CD4-positive, alpha-beta memory T cell (primary cell): ENCODE data around the gene ARL8A. TPM values are rescaled to one million over a fixed set of nuclear protein-coding genes. Genes with fewer than 3 reads are reported as not detected.

Experiments
- CTCF ChIA-PET: fragments of 350-600 bp; sonication (Branson Sonifier 250); formaldehyde crosslinking; loops from one replicate; lab custom pipeline; 2021; ENCODE audit warnings: inconsistent platforms; ENCODE audit not compliant: partially characterized antibody; lab: Charles Lee
- POLR2A ChIA-PET: fragments of 350-600 bp; sonication (Branson Sonifier 250); formaldehyde crosslinking; loops from one replicate; lab custom pipeline; 2021; ENCODE audit not compliant: partially characterized antibody; lab: Charles Lee
- DNase-seq, 5 donors: peaks; one replicate each; pipeline versions ENCODE4 v3.0.0 to v3.0.0-alpha.2; 2020 to 2022; ENCODE audit warnings: mixed read lengths in 1 of 5
- H3K27ac ChIP-seq: one replicate; pipeline ENCODE4 v1.7.0; 2013; ENCODE audit warnings: low read depth, low read length
- H3K27me3 ChIP-seq: 2 replicates; pipeline ENCODE4 v1.7.0; 2013; ENCODE audit warnings: mild to moderate bottlenecking, low read length, moderate library complexity; ENCODE audit not compliant: insufficient read depth
- H3K36me3 ChIP-seq: 2 replicates; pipeline ENCODE4 v1.7.0; 2013; ENCODE audit warnings: mild to moderate bottlenecking, low read length, moderate library complexity; ENCODE audit not compliant: insufficient read depth
- H3K4me1 ChIP-seq: 2 replicates; pipeline ENCODE4 v1.7.0; 2013; ENCODE audit warnings: mild to moderate bottlenecking, low read length, moderate library complexity; ENCODE audit not compliant: insufficient read depth
- H3K4me3 ChIP-seq, 2 donors: one replicate each; pipeline ENCODE4 v1.7.0; 2013; ENCODE audit warnings: low read length in 2 of 2, mild to moderate bottlenecking in 1 of 2
- H3K9me3 ChIP-seq, 2 donors: one replicate each; pipeline ENCODE4 v1.7.0; 2013; ENCODE audit warnings: low read length in 2 of 2, control low read depth in 1 of 2; ENCODE audit not compliant: control insufficient read depth in 1 of 2
- H3K27ac Mint-ChIP-seq, 7 donors: one replicate each; pipeline ENCODE4 v1.8.0; 2020 to 2021; ENCODE audit warnings: mixed read lengths in 7 of 7, mild to moderate bottlenecking in 6 of 7, inconsistent platforms in 3 of 7, moderate library complexity in 3 of 7
- H3K27me3 Mint-ChIP-seq, 2 donors: one replicate each; pipeline ENCODE4 v1.8.0; 2020 to 2021; ENCODE audit warnings: mixed read lengths in 2 of 2
- H3K36me3 Mint-ChIP-seq, 2 donors: one replicate each; pipeline ENCODE4 v1.8.0; 2020 to 2021; ENCODE audit warnings: mixed read lengths in 2 of 2, inconsistent platforms in 1 of 2, mild to moderate bottlenecking in 1 of 2
- H3K4me1 Mint-ChIP-seq, 4 donors: one replicate each; pipeline ENCODE4 v1.8.0; 2020 to 2021; ENCODE audit warnings: mixed read lengths in 4 of 4, mild to moderate bottlenecking in 1 of 4
- H3K4me3 Mint-ChIP-seq, 8 donors: one replicate each; pipeline ENCODE4 v1.8.0; 2020 to 2021; ENCODE audit warnings: mixed read lengths in 8 of 8, mild to moderate bottlenecking in 7 of 8, moderate library complexity in 6 of 8, inconsistent platforms in 3 of 8
- H3K9me3 Mint-ChIP-seq, 8 donors: one replicate each; pipeline ENCODE4 v1.8.0; 2020 to 2021; ENCODE audit warnings: mixed read lengths in 8 of 8, mild to moderate bottlenecking in 5 of 8, inconsistent platforms in 3 of 8, moderate library complexity in 1 of 8
- intact Hi-C: fragments of 100-400 bp; cut with micrococcal nuclease; formaldehyde crosslinking; loops from one replicate; pipeline ENCODE4 v1.15.1; 2023
- polyA plus RNA-seq, 2 donors: library from polyadenylated mRNA; unstranded; fragments of 300-500 nt; fragmentation: Illumina TruSeq; gene quantifications; one replicate each; pipeline ENCODE4 v1.2.3, GENCODE V29; 2021
- total RNA-seq, 2 experiments: library from RNA; stranded (reverse); gene quantifications; one replicate each; pipeline ENCODE4 v1.2.3, GENCODE V29; 2021

Gene ARL8A
- total and polyA plus RNA-seq, 4 experiments from 2014 or later = 7.1 to 55.0 (median 29.4) TPM

- Mint-ChIP-seq H3K27me3 (no peaks in the 10 kb centered on the region), H3K4me3 (no peak overlapping the region), H3K36me3 (peaks cover 13 to 25% of the 10 kb centered on the region in 2 donors), H3K27ac (no peak overlapping the region), H3K9me3 (no peaks in the 10 kb centered on the region), H3K4me1 (peaks cover 0 to 6% (median 2%) of the 10 kb centered on the region in 4 donors)
- ChIA-PET POLR2A (interaction anchor here (0.8 to 1.2 kb wide), 3 partner anchors 12 to 35 kb away, joined by 3 to 4 read pairs (median 3); no protein-coding TSS in a partner anchor), CTCF (interaction anchor here (0.7 to 2.1 kb wide), 3 partner anchors 12 to 132 kb away, joined by 3 to 6 read pairs (median 4); no protein-coding TSS in a partner anchor)
- H3K27ac ChIP-seq = no peak overlapping the region
- no peak overlapping the region for H3K4me3 ChIP-seq
- H3K9me3 ChIP-seq = no peaks in the 10 kb centered on the region
- no peak for DNase-seq
- H3K4me1 ChIP-seq = peaks cover 7% of the 10 kb centered on the region
- no peaks in the 10 kb centered on the region for H3K27me3 ChIP-seq
- H3K36me3 ChIP-seq = peaks cover 23% of the 10 kb centered on the region
- intact Hi-C loops = no loop called here
Observed at GRCh38 chr1:202130816-202131522, 13.6 kb downstream of the ARL8A start.

DNA sequence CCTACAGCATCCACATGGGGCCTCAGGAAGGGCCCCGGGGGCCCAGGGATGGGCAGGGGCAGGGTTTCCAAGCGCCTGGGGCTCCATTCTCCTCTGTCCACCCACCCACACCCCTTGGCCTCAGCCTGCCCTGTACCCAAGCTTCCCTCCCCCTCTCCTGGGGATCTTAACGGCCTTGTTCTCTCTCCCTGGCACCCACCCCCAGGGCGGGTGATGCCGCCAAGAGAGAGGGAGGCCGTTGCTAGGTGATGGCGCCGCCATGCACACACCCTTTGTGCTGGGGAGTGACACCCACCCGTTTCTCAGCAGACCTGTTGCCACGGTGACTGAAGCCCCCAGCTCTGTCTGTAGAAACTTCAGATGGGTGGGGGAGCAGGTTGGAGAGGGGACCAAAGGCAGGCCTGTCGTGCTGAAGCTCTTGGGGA is 14.2 kb downstream of the ARL8A start:
- peaks cover 0 to 4% (median 2%) of the 10 kb centered on the region in 4 donors for H3K4me1 Mint-ChIP-seq

GRCh38 chr1:202129453-202130296 is 14.9 kb downstream of the ARL8A start:
- H3K4me3 Mint-ChIP-seq = no peak overlapping the region
- H3K4me1 ChIP-seq = peaks cover 7% of the 10 kb centered on the region

More for the DNA sequence above, 14.2 kb downstream of the ARL8A start:
- H3K9me3 Mint-ChIP-seq = no peaks in the 10 kb centered on the region
- POLR2A ChIA-PET = interaction anchor here (1.1 kb wide), 1 partner anchor 13 kb away, joined by 3 read pairs; no protein-coding TSS in a partner anchor
- Histone ChIP-seq H3K27ac (no peak overlapping the region), H3K4me3 (no peak overlapping the region), H3K9me3 (no peaks in the 10 kb centered on the region), H3K27me3 (no peaks in the 10 kb centered on the region), H3K36me3 (peaks cover 23% of the 10 kb centered on the region), H3K4me1 (peaks cover 7% of the 10 kb centered on the region)
- H3K4me3 Mint-ChIP-seq = no peak overlapping the region
- no peak for DNase-seq
- H3K27me3 Mint-ChIP-seq = peaks cover 0 to 2% of the 10 kb centered on the region in 2 donors
- peaks cover 13 to 20% of the 10 kb centered on the region in 2 donors for H3K36me3 Mint-ChIP-seq
- CTCF ChIA-PET = no interaction called here
- no peak overlapping the region for H3K27ac Mint-ChIP-seq
- intact Hi-C loops = no loop called here

GRCh38 chr1:202127836-202128622 is 16.5 kb downstream of the ARL8A start:
- Histone ChIP-seq H3K4me3 (no peak overlapping the region), H3K4me1 (peaks cover 7% of the 10 kb centered on the region), H3K27ac (no peak overlapping the region), H3K36me3 (peaks cover 8% of the 10 kb centered on the region), H3K27me3 (no peaks in the 10 kb centered on the region), H3K9me3 (no peaks in the 10 kb centered on the region)
- Mint-ChIP-seq H3K27ac (no peak overlapping the region), H3K4me3 (no peak overlapping the region), H3K9me3 (no peaks in the 10 kb centered on the region), H3K4me1 (peaks cover 0 to 2% (median 0%) of the 10 kb centered on the region in 4 donors), H3K36me3 (peaks cover 6 to 9% of the 10 kb centered on the region in 2 donors), H3K27me3 (peaks cover 5 to 11% of the 10 kb centered on the region in 2 donors)
- CTCF ChIA-PET = no interaction called here
- POLR2A ChIA-PET = no interaction called here
- no peak for DNase-seq
- intact Hi-C loops = no loop called here

More at GRCh38 chr1:202129453-202130296, 14.9 kb downstream of the ARL8A start:
- Histone ChIP-seq H3K36me3 (peaks cover 19% of the 10 kb centered on the region), H3K9me3 (no peaks in the 10 kb centered on the region), H3K27ac (no peak overlapping the region), H3K27me3 (no peaks in the 10 kb centered on the region), H3K4me3 (no peak overlapping the region)
- Mint-ChIP-seq H3K9me3 (no peaks in the 10 kb centered on the region), H3K27me3 (peaks cover 0 to 4% of the 10 kb centered on the region in 2 donors), H3K27ac (no peak overlapping the region), H3K4me1 (peaks cover 0 to 2% (median 0%) of the 10 kb centered on the region in 4 donors), H3K36me3 (peaks cover 10 to 15% of the 10 kb centered on the region in 2 donors)
- CTCF ChIA-PET = no interaction called here
- DNase-seq = no peak
- intact Hi-C loops = no loop called here
- POLR2A ChIA-PET = interaction anchor here (1.1 kb wide), 1 partner anchor 14 kb away, joined by 3 read pairs; no protein-coding TSS in a partner anchor

DNA sequence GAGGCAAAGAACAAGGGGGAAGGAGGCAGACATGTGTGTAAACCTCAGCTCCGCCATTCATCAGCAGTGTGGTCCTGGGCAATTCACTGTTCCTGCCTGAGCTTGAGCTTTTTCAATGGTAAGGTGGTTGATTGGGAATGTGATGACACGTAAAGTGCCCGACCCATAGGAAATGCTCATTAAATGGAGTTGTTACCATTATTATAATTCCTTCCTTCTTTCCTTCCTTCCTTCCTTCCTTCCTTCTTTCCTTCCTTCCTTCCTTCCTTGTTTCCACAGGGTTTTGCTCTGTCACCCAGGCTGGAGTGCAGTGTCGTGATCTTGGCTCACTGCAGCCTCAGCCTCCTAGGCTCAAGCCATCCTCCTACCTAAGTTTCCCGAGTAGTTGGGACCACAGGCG is 17.5 kb downstream of the ARL8A start:
- Histone ChIP-seq H3K27ac (no peak overlapping the region), H3K4me1 (peaks cover 7% of the 10 kb centered on the region), H3K4me3 (no peak overlapping the region), H3K36me3 (no peaks in the 10 kb centered on the region), H3K9me3 (no peaks in the 10 kb centered on the region), H3K27me3 (no peaks in the 10 kb centered on the region)
- Mint-ChIP-seq H3K27ac (no peak overlapping the region), H3K4me1 (peaks cover 0 to 2% (median 0%) of the 10 kb centered on the region in 4 donors), H3K27me3 (peaks cover 5 to 11% of the 10 kb centered on the region in 2 donors), H3K9me3 (no peaks in the 10 kb centered on the region), H3K4me3 (no peak overlapping the region), H3K36me3 (peaks cover 0 to 2% of the 10 kb centered on the region in 2 donors)
- ChIA-PET CTCF (no interaction called here), POLR2A (no interaction called here)
- no peak for DNase-seq
- intact Hi-C loops = no loop called here

- Histone ChIP-seq H3K27me3 (no peaks in the 10 kb centered on the region), H3K27ac (no peak overlapping the region), H3K9me3 (no peaks in the 10 kb centered on the region), H3K4me1 (peaks cover 2% of the 10 kb centered on the region), H3K36me3 (no peaks in the 10 kb centered on the region), H3K4me3 (no peak overlapping the region)
- intact Hi-C loops = no loop called here
- Mint-ChIP-seq H3K36me3 (no peaks in the 10 kb centered on the region), H3K27me3 (peaks cover 11 to 15% of the 10 kb centered on the region in 2 donors), H3K27ac (no peak overlapping the region), H3K9me3 (no peaks in the 10 kb centered on the region), H3K4me3 (no peak overlapping the region), H3K4me1 (peaks cover 0 to 2% (median 0%) of the 10 kb centered on the region in 4 donors)
- no peak for DNase-seq
- POLR2A ChIA-PET = no interaction called here
- CTCF ChIA-PET = no interaction called here
Observed at GRCh38 chr1:202126426-202126825, 18.1 kb downstream of the ARL8A start.
